ENCODE results near the gene SERTM1.

Gene SERTM1

DNA sequence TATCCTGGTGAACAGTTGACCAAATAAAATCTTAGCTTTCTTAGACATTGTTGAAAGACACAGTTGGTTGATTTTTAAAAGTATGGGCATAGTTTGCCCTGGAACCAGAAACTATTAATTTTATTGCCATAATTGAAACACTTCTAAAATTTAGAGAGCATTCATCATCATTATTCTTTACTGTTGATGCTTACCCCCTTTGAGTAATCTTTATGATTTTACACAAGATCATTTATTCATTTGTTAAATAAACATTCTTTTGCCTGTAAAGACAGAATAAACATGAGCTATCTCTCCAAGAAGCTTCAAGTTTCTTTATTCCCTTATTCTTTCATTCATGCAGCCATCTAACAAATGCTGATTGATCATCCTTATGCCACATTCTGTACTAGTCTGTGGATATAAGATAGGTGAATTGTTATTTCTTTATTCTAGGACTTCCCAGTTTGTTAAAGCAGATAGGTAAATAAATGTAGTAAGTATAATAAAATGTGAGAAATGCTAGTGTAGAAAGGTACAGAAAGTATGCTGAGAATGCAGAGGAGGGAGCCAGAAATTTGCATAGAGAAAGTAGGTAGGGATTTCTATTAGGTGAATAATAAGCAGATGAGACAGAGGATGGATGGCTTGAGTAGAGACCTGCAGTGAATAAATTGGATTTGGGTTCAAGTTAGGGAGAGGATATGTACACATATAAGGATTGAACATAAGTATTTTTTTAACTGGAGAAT, 8.2 kb downstream of the SERTM1 start:
- H3K4me3 ChIP-seq (ENCODE audit: low read depth, low read length) = no peak overlapping the region
- TF ChIP-seq, protein P1, sequence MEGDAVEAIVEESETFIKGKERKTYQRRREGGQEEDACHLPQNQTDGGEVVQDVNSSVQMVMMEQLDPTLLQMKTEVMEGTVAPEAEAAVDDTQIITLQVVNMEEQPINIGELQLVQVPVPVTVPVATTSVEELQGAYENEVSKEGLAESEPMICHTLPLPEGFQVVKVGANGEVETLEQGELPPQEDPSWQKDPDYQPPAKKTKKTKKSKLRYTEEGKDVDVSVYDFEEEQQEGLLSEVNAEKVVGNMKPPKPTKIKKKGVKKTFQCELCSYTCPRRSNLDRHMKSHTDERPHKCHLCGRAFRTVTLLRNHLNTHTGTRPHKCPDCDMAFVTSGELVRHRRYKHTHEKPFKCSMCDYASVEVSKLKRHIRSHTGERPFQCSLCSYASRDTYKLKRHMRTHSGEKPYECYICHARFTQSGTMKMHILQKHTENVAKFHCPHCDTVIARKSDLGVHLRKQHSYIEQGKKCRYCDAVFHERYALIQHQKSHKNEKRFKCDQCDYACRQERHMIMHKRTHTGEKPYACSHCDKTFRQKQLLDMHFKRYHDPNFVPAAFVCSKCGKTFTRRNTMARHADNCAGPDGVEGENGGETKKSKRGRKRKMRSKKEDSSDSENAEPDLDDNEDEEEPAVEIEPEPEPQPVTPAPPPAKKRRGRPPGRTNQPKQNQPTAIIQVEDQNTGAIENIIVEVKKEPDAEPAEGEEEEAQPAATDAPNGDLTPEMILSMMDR (IDR thresholded peaks at IDR 0.05; ENCODE audit: borderline replicate concordance, insufficient read depth, low read depth, low read length) = no peak

GRCh38 chr13:36683701-36684100, 9.9 kb downstream of the SERTM1 start:
- no peak overlapping the region for H3K4me3 ChIP-seq (ENCODE audit: low read depth, low read length)
- TF ChIP-seq, protein P1 (IDR thresholded peaks at IDR 0.05; ENCODE audit: borderline replicate concordance, insufficient read depth, low read depth, low read length) = no peak

GRCh38 chr13:36685927-36686326, 12.1 kb downstream of the SERTM1 start:
- H3K4me3 ChIP-seq (ENCODE audit: low read depth, low read length) = no peak overlapping the region
- TF ChIP-seq, protein P1 (IDR thresholded peaks at IDR 0.05; ENCODE audit: borderline replicate concordance, insufficient read depth, low read depth, low read length) = no peak

- no peak overlapping the region for H3K4me3 ChIP-seq (ENCODE audit: low read depth, low read length)
- TF ChIP-seq, protein P1 (IDR thresholded peaks at IDR 0.05; ENCODE audit: borderline replicate concordance, insufficient read depth, low read depth, low read length) = no peak
Observed at GRCh38 chr13:36696410-36697010, 22.7 kb downstream of the SERTM1 start.

- TF ChIP-seq, protein P1 (IDR thresholded peaks at IDR 0.05; ENCODE audit: borderline replicate concordance, insufficient read depth, low read depth, low read length) = no peak
Observed at GRCh38 chr13:36700170-36700569, 26.4 kb downstream of the SERTM1 start.

GRCh38 chr13:36706755-36707154, 32.9 kb downstream of the SERTM1 start:
- TF ChIP-seq, protein P1 (IDR thresholded peaks at IDR 0.05; ENCODE audit: borderline replicate concordance, insufficient read depth, low read depth, low read length) = no peak

More at GRCh38 chr13:36700170-36700569, 26.4 kb downstream of the SERTM1 start:
- no peak overlapping the region for H3K4me3 ChIP-seq (ENCODE audit: low read depth, low read length)

More at GRCh38 chr13:36706755-36707154, 32.9 kb downstream of the SERTM1 start:
- H3K4me3 ChIP-seq (ENCODE audit: low read depth, low read length) = no peak overlapping the region

Data from GM12875 (cell line).